DND-41 (cell line): ENCODE measurements around the gene VPREB3.

Experiments used
- CTCF ChIP-seq: IDR thresholded peaks from 2 replicates; pipeline ENCODE4 v1.5.1; 2012; ENCODE audit warnings: borderline replicate concordance, low read length, moderate library complexity, mild to moderate bottlenecking; ENCODE audit not compliant: poor library complexity, severe bottlenecking; ENCODE audit errors: extremely low read depth
- EZH2 ChIP-seq: IDR thresholded peaks from 3 replicates; pipeline ENCODE4 v1.6.1; 2012; ENCODE audit warnings: borderline replicate concordance, low read depth, mild to moderate bottlenecking, moderate library complexity, low read length, inconsistent platforms; ENCODE audit not compliant: severe bottlenecking

GRCh38 chr22:23750714-23751440 is 3.3 kb downstream of the VPREB3 start, which contains the start of gene ZNF70:
- TF ChIP-seq CTCF (peak; percentile 42), EZH2 (no peak)
